ENCODE results near the gene TEK.

Gene TEK

GRCh38 chr9:27125030-27125429 lies 16.0 kb downstream of the TEK start:
- DNase-seq = no peak

DNA sequence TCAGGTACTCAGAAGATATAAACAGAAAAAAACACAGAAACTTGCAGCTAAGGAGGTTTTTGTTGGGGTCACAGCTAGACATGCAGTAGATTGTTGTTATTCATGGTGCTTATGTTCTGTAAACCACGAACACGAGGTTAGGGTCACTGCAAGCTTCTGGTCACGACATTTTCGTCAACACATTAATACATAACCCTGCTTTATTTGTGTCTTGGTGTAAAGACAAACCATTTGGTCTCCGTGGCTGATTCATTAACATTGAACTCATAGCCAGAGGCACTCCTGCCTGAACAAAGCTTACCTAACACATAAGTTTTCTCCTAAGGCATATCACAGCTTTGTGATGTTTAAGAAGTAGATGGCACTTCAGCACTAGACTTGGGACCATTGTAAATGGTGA lies 16.9 kb downstream of the TEK start:
- DNase-seq = no peak

GRCh38 chr9:27126670-27127069 lies 17.6 kb downstream of the TEK start:
- no peak for DNase-seq

DNA sequence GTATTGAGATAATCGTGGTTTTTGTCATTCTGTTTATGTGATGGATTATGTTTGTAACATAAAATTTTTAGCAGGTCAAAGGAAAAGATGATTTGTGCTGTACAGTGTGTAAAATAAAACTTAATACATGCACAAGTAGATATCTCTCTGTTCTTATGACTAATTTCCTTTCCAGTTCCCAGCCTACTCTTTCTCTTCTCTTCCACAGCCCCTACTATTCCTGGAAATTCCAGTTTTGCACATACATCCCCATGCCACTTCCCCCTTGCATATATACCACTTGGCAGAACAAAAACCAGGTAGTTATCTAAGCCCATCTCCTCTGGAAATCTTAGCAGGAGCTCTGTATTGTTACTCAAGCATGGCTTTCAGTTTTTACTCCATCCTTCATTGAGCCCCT lies 20.2 kb downstream of the TEK start:
- no peak for DNase-seq

DNA sequence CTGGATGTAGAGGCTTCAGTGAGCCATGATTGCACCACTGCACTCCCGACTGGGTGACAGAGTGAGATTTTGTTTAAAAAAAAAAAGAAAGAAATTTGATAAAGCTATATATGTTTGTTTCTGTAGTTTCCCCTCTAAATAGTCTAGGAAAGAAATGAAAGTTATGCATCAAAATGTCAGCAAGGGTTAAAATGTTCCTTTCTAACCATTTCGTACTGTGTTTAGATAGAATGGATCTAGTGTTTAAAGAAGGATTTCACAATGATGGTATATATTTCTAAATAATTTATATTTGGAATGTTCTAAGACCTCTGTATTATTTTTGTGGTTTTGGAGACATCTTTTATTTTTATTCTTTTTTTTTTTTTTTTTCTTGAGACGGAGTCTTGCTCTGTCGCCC lies 22.7 kb downstream of the TEK start:
- DNase-seq = no peak

DNA sequence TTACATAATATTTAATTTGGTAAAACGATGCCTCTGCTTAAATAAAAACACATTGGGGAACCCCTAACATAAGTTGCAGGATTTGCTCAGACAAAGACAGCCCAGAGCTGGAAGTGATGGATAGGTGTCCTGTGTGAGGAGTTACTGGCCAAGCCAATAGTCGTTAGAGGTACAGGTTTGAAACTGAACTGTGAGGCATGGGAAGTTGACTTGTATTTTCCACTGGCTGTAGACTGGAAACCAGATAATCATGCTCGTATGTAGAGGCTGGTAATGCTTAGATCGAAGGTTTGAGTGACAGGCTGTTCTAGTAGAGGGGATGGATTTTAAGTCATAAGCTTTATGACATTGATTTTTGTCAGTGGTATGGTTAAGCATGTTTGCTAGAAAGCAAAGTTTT lies 24.8 kb downstream of the TEK start:
- no peak for DNase-seq

DNA sequence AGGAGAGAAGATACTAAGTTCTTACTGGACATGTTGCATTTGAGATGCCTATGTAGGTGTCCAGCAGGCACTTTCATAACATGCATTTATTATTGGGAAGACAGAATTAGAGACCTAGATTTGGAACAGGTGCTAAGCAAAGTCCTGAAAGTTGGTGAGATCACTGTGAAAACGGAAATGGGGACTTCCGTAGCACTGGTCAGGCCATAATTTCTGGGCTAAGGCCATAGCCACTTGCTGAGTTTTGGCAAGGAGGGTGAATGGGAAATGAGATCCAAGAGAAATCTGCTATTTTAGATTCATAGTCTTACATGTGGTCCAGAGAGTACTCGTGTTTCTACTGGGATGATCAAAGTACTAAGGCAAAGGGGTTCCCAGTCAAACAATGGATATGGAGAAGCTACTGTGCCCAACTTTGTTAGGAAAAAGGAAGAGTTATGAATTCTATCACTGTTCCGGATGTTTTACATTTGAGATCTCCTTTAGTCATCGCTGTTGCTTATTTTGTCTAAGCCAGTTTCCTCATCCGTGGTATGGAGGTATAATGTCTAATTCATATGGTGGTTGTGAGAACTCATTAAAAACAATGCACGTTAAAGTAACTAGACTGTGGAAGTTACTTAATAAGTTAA lies 33.4 kb downstream of the TEK start:
- no peak for DNase-seq

DNA sequence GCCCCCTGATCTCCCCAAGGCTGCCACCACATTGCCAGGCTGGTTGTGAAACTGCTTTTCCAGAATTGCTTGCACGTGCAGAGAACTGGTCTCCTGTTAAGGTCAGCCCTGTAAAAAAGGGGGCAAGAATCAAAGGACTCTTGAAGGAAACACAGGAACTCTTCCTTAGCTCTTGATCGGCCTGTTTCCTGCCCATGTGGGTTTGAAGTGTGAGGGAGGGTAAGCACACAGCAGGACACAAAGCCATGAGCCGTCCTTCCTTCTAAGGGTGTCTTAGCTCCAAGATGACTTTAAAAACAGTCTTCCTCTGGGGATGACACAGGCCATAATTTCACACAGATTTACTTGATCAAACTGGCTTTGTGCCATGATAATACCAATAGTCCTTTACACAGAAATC lies 36.1 kb downstream of the TEK start:
- DNase-seq = no peak

GRCh38 chr9:27149651-27150050 lies 40.6 kb downstream of the TEK start:
- DNase-seq = no peak

DNA sequence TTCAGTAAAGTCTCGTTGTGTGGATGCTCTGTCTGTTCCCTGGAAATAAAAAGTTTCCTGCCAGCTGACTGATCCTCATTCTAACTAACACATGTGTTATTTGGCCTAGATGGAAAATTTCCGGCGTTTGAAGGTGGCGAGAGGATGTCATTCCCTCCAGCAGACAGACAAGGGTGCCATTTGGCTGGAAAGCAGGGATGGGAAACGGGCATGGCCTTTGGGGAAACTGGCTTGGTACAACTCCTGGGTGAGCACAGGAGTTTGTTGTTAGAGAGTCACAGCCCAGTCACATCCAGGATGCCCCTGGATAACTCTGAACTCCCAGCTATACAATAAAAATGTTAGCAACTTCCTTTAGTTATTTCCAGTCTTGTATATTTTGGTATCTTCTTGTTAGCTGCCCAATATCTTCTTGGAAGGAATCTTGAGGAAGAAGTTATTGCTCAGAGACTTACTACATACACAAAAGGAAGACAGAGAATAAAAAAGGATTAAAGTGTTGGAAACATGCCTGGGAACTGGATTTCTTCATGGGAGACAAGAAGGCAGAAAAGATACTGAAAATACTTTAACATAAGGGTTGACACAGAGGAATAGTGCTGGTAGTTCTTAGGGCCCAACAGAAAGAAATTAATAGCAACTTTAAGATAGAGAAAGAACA lies 41.9 kb downstream of the TEK start:
- DNase-seq = no peak

DNA sequence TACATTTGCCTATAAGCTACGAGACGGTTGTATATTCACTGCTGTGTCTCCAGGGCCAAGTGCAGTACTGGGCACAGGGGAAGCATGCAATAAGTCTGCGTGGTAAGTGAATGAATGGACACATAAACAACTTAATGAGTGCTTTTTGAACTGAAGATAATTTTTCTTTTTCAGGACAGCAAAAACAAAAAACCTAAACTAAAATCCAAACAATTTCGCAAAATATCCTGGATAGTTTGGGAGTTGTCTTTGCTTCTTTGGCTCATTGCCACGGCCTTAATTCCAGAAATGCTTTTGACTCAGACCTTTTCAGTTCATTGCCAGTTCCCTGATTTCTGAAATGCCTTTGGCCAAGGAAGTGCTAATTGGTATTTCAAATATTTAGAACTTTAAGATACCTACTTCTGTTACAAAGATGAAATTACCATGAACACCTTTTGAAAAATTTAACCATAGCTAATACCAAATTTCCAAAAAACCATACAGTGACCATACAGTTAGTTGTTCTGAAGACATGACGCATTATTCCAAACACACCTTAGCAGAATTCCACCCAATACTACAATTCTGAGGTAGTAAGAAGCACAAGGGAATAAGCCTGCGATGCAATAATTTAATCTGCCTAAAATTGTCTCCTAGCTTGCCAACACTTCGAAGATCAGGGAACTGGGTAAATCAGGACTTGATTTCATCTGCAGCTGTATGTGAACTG lies 42.8 kb downstream of the TEK start:
- DNase-seq = no peak

GRCh38 chr9:27152405-27152718 lies 43.3 kb downstream of the TEK start:
- DNase-seq = no peak

DNA sequence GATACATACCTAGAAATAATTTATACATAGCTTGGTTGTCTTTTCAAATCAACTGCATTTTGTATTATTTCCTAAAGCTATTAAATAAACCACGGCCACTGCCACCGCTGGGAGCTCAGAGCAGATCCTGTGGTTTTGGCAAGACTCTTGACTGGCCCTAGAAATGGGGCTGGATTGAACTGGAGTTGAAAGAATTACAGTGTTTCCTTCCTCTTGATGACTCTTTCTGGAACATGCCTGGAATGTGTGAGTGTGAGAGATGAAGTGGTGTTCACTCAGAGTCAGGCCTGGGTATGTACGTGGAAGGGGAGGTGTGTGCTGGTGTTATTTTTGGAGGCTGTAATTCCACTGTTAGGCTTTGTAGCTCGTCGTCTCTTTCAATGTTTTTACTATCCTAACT lies 45.9 kb downstream of the TEK start:
- no peak for DNase-seq

DNA sequence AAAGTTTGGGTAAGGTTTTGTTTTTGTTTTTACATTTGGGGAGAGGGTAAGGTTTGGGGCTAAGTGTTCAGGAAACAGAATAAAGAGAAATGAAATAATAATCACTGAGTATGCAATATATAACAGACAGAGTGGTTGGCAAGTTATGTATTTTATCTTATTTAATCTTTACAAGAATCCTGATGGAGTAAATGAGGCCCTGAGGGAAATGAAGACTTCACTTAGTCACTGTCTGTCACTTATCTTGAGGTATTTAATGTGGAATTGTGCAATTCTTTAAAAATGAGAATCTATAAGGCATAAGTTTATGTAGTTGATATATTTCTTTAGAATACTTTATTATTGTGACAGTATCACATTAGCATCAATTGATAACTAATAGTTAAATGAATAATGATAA lies 48.1 kb downstream of the TEK start:
- no peak for DNase-seq

DNA sequence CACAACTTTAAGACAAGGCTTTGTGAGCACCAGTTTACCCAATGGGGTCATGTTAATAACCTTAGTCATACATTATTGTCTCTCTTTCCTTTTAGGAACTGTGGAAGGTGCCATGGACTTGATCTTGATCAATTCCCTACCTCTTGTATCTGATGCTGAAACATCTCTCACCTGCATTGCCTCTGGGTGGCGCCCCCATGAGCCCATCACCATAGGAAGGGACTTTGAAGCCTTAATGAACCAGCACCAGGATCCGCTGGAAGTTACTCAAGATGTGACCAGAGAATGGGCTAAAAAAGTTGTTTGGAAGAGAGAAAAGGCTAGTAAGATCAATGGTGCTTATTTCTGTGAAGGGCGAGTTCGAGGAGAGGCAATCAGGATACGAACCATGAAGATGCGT lies 48.7 kb downstream of the TEK start:
- no peak for DNase-seq

GRCh38 chr9:27160636-27161035 lies 51.6 kb downstream of the TEK start:
- DNase-seq = no peak

GRCh38 chr9:27162045-27162444 lies 53.0 kb downstream of the TEK start:
- no peak for DNase-seq

DNA sequence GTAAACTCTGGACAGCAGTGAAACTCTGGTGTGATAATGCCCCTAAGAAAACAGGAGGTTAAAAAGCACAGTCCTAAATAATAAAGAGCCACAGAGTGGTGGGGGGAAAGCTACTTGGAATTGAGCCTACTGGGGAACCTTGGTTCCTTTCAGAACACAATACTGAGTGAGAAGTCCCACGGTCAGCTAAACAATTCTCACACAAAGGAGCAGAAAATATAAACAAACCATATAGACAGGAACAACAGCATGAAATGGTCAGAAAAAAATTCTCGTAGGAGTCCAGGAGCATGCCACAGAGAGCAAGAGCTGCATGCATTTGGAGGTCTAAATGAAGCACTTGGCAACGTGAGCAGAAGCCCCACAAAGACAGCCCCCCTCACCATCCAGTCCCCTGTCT lies 56.0 kb downstream of the TEK start:
- no peak for DNase-seq

DNA sequence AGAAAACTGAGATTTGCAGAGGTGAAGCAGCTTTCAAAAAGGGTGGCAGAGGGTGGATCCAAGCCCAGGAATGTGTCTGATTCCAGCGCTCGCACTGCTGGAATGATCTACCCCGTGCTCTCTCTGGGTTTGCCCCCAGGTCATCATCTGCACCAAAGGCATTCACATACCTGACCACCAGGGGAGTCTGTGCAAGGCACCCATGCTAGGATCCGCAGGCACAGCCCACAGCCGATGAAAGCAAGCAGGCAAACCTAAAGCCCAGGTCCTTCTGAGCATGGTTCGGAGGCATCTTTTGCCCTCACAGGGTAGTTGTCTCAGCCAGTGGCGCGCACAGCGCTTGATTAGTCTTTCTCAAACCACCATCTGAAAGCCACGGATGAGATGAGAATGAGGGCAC lies 56.6 kb downstream of the TEK start:
- DNase-seq = no peak

- no peak for DNase-seq
Measured at GRCh38 chr9:27168496-27168895, 59.5 kb downstream of the TEK start.

DNA sequence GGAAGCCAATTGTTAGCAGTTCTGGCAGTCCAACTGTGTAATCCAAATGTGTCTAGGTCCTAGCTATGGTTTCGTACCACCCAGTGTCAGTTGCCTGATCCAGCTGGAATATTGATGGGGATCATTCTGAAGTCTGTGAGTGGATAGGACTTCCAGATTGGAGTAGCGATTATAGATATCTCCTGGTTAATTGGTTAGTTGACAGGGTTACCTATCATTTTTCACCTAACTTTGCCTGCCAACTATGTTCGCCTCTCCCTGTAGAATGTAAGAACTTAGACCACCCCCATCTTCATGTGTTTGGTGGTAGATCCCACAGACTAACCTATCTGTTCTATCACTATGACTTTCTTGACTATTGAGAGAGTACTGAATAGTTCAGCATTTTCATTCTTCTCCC lies 59.9 kb downstream of the TEK start:
- no peak for DNase-seq

DNA sequence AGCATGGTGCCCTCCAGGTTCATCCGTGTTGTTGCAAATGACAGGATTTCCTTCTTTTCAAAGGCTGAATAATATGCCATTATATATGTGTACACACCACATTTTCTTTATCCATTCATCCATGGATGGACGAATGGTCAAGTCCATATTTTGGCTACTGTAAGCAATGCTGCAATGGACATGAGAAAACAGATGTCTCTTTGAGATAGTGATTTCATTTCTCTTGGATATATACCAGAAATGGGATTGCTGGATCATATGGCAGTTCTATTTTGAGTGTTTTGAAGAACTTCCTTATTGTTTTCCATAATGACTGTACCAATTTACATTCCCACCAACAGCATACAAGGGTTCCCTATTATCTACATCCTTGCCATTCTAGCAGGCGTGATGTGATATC lies 67.9 kb downstream of the TEK start:
- no peak for DNase-seq

GRCh38 chr9:27179245-27179865 lies 70.3 kb downstream of the TEK start:
- no peak for DNase-seq

GRCh38 chr9:27181381-27181780 lies 72.4 kb downstream of the TEK start:
- DNase-seq = no peak

Measured in stimulated activated CD4-positive, alpha-beta T cell treated with anti-CD3 and anti-CD28 coated beads, Interleukin-2, amount 100 ng/mL, for 24 hours (primary cell).